Astrocyte of the spinal cord (primary cell): ENCODE data around the gene CCM2.

Source experiments
- DNase-seq: peaks from one replicate; pipeline ENCODE4 v3.0.0; 2011; ENCODE audit warnings: low read depth, low spot score
- H3K4me3 ChIP-seq: 2 replicates; pipeline ENCODE4 v1.5.1; 2011; ENCODE audit warnings: low read depth, mild to moderate bottlenecking, low read length, moderate library complexity
- CTCF ChIP-seq: IDR thresholded peaks from 2 replicates; pipeline ENCODE4 v1.5.1; 2012; ENCODE audit warnings: low read depth, mild to moderate bottlenecking, low read length, inconsistent platforms
- in situ Hi-C: cut with HindIII; loops from 2 replicates; pipeline ENCODE4 v1.10.0; 2017; ENCODE audit warnings: low sequenced_read_pairs

Gene CCM2

GRCh38 chr7:45035371-45035770 lies 35.4 kb downstream of the CCM2 start:
- no peak for DNase-seq
- in situ Hi-C loops, result no loop called here
- H3K4me3 ChIP-seq, result no peak overlapping the region

GRCh38 chr7:45035893-45036292 lies 35.9 kb downstream of the CCM2 start:
- H3K4me3 ChIP-seq, result no peak overlapping the region
- in situ Hi-C loops, result no loop called here
- no peak for DNase-seq
- no peak for TF ChIP-seq CTCF

More at GRCh38 chr7:45035371-45035770, 35.4 kb downstream of the CCM2 start:
- TF ChIP-seq CTCF, result no peak

- no peak for DNase-seq
- TF ChIP-seq CTCF, result no peak
- no peak overlapping the region for H3K4me3 ChIP-seq
- in situ Hi-C loops, result no loop called here
Observed at GRCh38 chr7:45036317-45036716, 36.3 kb downstream of the CCM2 start.

- H3K4me3 ChIP-seq, result no peak overlapping the region
- DNase-seq, result no peak
- no peak for TF ChIP-seq CTCF
- in situ Hi-C loops, result no loop called here
Observed at GRCh38 chr7:45036796-45037195, 36.8 kb downstream of the CCM2 start.

- in situ Hi-C loops, result no loop called here
- H3K4me3 ChIP-seq, result no peak overlapping the region
- no peak for DNase-seq
- TF ChIP-seq CTCF, result no peak
Observed at GRCh38 chr7:45037876-45038275, 37.9 kb downstream of the CCM2 start.

- in situ Hi-C loops, result no loop called here
- H3K4me3 ChIP-seq, result no peak overlapping the region
- TF ChIP-seq CTCF, result no peak
- DNase-seq, result no peak
Observed at GRCh38 chr7:45039106-45039505, 39.1 kb downstream of the CCM2 start.

GRCh38 chr7:45044338-45044737 lies 44.3 kb downstream of the CCM2 start:
- DNase-seq, result no peak
- in situ Hi-C loops, result no loop called here
- no peak overlapping the region for H3K4me3 ChIP-seq
- no peak for TF ChIP-seq CTCF
